ENCODE results near the gene SPEG. TPM values are rescaled to one million over a fixed set of nuclear protein-coding genes. Genes with fewer than 3 reads are reported as not detected.

Gene SPEG
- total RNA-seq, 1 experiment from 2014 or later = 55.3 TPM

DNA sequence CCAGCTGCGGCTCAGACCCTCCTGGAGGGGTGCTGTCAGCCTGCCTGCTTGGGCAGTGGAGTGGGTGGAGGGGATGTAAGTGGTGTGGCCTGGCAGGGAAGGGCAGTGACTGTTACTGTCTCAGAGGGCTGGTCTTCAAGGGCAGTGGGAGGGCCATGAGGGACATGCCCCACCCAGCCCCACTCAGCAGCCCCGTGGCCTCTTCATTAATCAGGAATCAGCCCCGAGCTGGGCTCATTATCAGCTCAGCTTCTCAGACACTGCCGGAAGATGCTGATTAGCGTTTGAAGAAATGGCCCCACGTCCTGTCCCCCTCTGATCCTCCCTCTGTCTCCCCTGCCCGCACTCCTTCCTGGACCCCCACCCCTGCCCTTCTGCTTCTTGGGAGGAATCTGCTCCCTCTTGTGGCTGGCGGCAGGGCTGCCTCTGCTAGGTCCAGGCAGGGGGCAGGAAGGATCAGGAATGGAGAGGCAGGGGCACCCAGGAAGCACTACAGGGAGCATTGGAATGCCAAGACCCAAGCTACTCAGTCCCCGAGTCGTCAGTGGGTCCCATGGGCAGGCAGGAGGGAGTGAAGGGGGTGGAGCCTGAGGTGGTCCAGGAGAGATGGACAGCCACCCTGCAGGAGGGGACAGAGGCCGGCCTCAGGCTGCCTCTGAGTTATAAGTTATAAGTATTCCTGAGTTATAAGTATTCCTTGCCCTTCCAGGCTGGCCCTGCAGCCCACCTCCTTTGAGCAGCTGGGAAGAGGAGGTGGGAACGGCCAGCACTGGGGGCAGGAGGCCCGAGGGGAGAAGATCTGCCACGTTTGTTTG is 86.6 kb downstream of the SPEG start (continued):
- no peak for TF ChIP-seq STAT6 (CRISPR knock-in tag; conservative IDR thresholded peaks at IDR 0.05; ENCODE audit: low read depth)
- TF ChIP-seq ZNF138 (CRISPR knock-in tag; conservative IDR thresholded peaks at IDR 0.05) = 0 out of 2 replicates have a peak, but pooled peaks have one; percentile 51
- 0 out of 2 replicates have a peak, but pooled peaks have one; percentile 21 for TF ChIP-seq NR3C1 (CRISPR knock-in tag; conservative IDR thresholded peaks at IDR 0.05; ENCODE audit: low read depth)
- peak; percentile 58; the same call in 1 of the 2 replicates for TF ChIP-seq ETV6 (CRISPR knock-in tag; IDR thresholded peaks at IDR 0.05)
- TF ChIP-seq TEAD1 (CRISPR knock-in tag; IDR thresholded peaks at IDR 0.05) = peak; percentile 39; the same call in 1 of the 2 replicates

DNA sequence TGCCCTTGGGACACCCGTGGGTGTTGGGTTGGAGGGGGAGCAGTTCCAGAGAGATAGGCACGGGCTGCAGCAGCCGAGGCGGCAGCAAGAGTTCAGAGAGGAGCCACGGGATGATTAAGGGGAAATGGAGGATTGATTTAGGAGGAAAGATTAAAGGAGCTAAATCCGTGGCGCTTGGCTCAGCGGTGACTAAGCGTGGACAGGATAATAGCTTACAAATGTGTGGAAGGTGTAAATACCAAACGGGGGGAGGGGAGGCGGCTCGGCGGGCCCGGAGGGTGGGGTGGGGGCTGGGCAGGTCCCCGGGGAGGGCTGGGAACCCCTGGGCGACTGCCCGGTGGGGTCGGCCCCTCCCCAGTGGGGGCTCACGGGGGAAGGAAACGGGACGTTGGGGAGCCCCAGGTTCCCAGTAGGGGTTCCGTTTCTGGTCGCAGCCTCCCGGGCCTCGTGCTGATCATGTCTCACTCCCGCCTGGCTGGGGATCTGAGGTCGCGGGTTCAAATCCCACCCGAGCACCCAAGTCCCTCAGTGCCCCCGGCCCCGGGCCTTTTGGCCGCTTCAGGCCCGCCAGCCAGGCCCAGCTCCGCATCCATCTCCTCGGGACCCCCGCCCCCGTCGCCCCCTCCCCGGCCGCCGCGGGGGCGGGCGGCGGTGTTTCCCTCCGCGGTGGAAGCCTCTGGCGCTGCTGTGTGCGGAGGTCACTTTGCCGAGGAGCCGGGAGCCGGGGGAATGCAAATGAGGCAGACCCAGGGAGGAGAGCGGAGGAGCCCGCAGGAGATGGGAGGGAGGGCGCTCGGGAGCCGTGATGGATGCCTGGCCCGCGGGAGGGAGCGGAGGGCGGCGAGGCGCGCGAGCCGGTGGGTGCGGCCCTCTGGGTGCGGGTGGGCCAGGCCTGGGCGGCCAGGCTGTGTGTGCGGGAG is 87.7 kb downstream of the SPEG start:
- Mint-ChIP-seq H3K4me1 (peaks cover 66% of the 10 kb centered on the region), H3K36me3 (no peaks in the 10 kb centered on the region), H3K9me3 (no peaks in the 10 kb centered on the region), H3K27ac (peak overlapping the region; percentile 58), H3K4me3 (peak overlapping the region; percentile 64), H3K27me3 (ENCODE audit: low read depth) (peaks cover 31% of the 10 kb centered on the region)
- no peak for TF ChIP-seq GTF2I (CRISPR knock-in tag; conservative IDR thresholded peaks at IDR 0.05)
- no peak for TF ChIP-seq GRHL2 (CRISPR knock-in tag; IDR thresholded peaks at IDR 0.05; ENCODE audit: insufficient replicate concordance, severe bottlenecking)
- TF ChIP-seq TEAD1 (CRISPR knock-in tag; IDR thresholded peaks at IDR 0.05) = no peak
- TF ChIP-seq ESRRA (CRISPR knock-in tag; IDR thresholded peaks at IDR 0.05; ENCODE audit: borderline replicate concordance) = 0 out of 2 replicates have a peak, but pooled peaks have one; percentile 21
- TF ChIP-seq ZNF423 (CRISPR knock-in tag; IDR thresholded peaks at IDR 0.05) = 0 out of 2 replicates have a peak, but pooled peaks have one; percentile 2
- TF ChIP-seq, protein P1, sequence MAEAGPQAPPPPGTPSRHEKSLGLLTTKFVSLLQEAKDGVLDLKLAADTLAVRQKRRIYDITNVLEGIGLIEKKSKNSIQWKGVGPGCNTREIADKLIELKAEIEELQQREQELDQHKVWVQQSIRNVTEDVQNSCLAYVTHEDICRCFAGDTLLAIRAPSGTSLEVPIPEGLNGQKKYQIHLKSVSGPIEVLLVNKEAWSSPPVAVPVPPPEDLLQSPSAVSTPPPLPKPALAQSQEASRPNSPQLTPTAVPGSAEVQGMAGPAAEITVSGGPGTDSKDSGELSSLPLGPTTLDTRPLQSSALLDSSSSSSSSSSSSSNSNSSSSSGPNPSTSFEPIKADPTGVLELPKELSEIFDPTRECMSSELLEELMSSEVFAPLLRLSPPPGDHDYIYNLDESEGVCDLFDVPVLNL (CRISPR knock-in tag; IDR thresholded peaks at IDR 0.05; ENCODE audit: borderline replicate concordance, low read depth) = 0 out of 2 replicates have a peak, but pooled peaks have one; percentile 14
- TF ChIP-seq, protein P2, sequence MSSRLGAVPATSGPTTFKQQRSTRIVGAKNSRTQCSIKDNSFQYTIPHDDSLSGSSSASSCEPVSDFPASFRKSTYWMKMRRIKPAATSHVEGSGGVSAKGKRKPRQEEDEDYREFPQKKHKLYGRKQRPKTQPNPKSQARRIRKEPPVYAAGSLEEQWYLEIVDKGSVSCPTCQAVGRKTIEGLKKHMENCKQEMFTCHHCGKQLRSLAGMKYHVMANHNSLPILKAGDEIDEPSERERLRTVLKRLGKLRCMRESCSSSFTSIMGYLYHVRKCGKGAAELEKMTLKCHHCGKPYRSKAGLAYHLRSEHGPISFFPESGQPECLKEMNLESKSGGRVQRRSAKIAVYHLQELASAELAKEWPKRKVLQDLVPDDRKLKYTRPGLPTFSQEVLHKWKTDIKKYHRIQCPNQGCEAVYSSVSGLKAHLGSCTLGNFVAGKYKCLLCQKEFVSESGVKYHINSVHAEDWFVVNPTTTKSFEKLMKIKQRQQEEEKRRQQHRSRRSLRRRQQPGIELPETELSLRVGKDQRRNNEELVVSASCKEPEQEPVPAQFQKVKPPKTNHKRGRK (CRISPR knock-in tag; IDR thresholded peaks at IDR 0.05; ENCODE audit: borderline replicate concordance) = no peak
- TF ChIP-seq HMGXB4 (CRISPR knock-in tag; IDR thresholded peaks at IDR 0.05) = 0 out of 2 replicates have a peak, but pooled peaks have one; percentile 54
- POLR2A ChIA-PET = interaction anchor here (0.8 to 1.2 kb wide), 3 partner anchors 13 to 30 kb away, joined by 3 read pairs; no protein-coding TSS in a partner anchor
- CTCF ChIA-PET = interaction anchor here (0.5 to 41.3 kb wide), 37 partner anchors 8 to 652 kb away, joined by 3 to 2316 read pairs (median 6); partner anchors contain the start of genes ASIC4, DNPEP, GMPPA and SPEG
- peak; percentile 78 for DNase-seq (ENCODE audit: low spot score)
- peak; percentile 57 for ATAC-seq
